ENCODE results near the gene RALGPS1. TPM values are rescaled to one million over a fixed set of nuclear protein-coding genes. Genes with fewer than 3 reads are reported as not detected.

The RALGPS1 gene
- total and polyA plus RNA-seq, 2 donors (not counting 1 experiment from before 2014, with no cell fraction given) = 19.7 to 39.9 TPM

- ATAC-seq (ENCODE audit: low read depth) (no peak), DNase-seq (no peak)
- no peak overlapping the region for H3K9ac ChIP-seq (ENCODE audit: low read length)
- H3K4me1 ChIP-seq (ENCODE audit: control insufficient read depth in 2 of 2, insufficient read depth in 2 of 2, low read length in 2 of 2) = peaks cover 24 to 31% of the 10 kb centered on the region in 2 donors
- no peak overlapping the region for H3K4me3 Mint-ChIP-seq
- no peak overlapping the region for H3K27ac Mint-ChIP-seq
- intact Hi-C loops (cut with micrococcal nuclease) = no loop called here
- no peaks in the 10 kb centered on the region for H3K27me3 Mint-ChIP-seq
- 90% methylated on average over 2 of the region's 4 CpGs for WGBS (ENCODE audit: insufficient coverage)
- H4K20me1 ChIP-seq (ENCODE audit: control insufficient read depth, insufficient read depth, low read length, poor library complexity, severe bottlenecking) = no peaks in the 10 kb centered on the region
- H3K27ac ChIP-seq (ENCODE audit: low read length in 2 of 2) = no peak overlapping the region
- peaks cover 0 to 11% (median 3%) of the 10 kb centered on the region in 3 donors for H3K9me3 ChIP-seq (ENCODE audit: control extremely low read depth in 1 of 3, control insufficient read depth in 2 of 3, insufficient read depth in 1 of 3, low read length in 2 of 3)
- peaks cover 0 to 4% of the 10 kb centered on the region in 2 experiments for H3K36me3 ChIP-seq (replicated peaks in 1 of 2; ENCODE audit: control extremely low read depth in 1 of 2, control insufficient read depth in 1 of 2, extremely low read depth in 1 of 2, insufficient read depth in 2 of 2, low read length in 1 of 2)
- H3K79me2 ChIP-seq (ENCODE audit: control insufficient read depth, insufficient read depth, low read length) = no peaks in the 10 kb centered on the region
- no peak overlapping the region for H3K4me3 ChIP-seq (ENCODE audit: control extremely low read depth in 1 of 5, extremely low read depth in 1 of 5, insufficient read depth in 1 of 5, low read depth in 2 of 5, low read length in 4 of 5)
- no peaks in the 10 kb centered on the region for H3K27me3 ChIP-seq (replicated peaks in 1 of 4; ENCODE audit: control extremely low read depth in 1 of 4, control insufficient read depth in 3 of 4, insufficient read depth in 4 of 4, low read length in 3 of 4)
- H2AFZ ChIP-seq (ENCODE audit: insufficient read depth, low read depth, low read length, poor library complexity, severe bottlenecking) = no peak overlapping the region
- H3K4me1 Mint-ChIP-seq = peaks cover 50% of the 10 kb centered on the region
- TF ChIP-seq EZH2 (IDR thresholded peaks at IDR 0.05; ENCODE audit: borderline replicate concordance, insufficient read depth, low read depth, low read length, poor library complexity, severe bottlenecking) = no peak
- no peak for TF ChIP-seq CTCF (IDR thresholded peaks at IDR 0.05)
- ChIA-PET CTCF (interaction anchor here (1.1 to 2.0 kb wide), 2 partner anchors 11 to 223 kb away, joined by 4 to 5 read pairs; no protein-coding TSS in a partner anchor), POLR2A (no interaction called here)
- H3K9me3 Mint-ChIP-seq (ENCODE audit: insufficient read depth) = no peaks in the 10 kb centered on the region
- no peak overlapping the region for H3K4me2 ChIP-seq (replicated peaks; ENCODE audit: low read depth, low read length, poor library complexity, severe bottlenecking)
Observed at GRCh38 chr9:127165116-127165515, 250.5 kb downstream of the RALGPS1 start.

- Histone ChIP-seq H3K36me3 (replicated peaks in 1 of 2; ENCODE audit: control extremely low read depth in 1 of 2, control insufficient read depth in 1 of 2, extremely low read depth in 1 of 2, insufficient read depth in 2 of 2, low read length in 1 of 2) (peaks cover 0 to 4% of the 10 kb centered on the region in 2 experiments), H3K4me1 (ENCODE audit: control insufficient read depth in 2 of 2, insufficient read depth in 2 of 2, low read length in 2 of 2) (peaks cover 24 to 31% of the 10 kb centered on the region in 2 donors), H4K20me1 (ENCODE audit: control insufficient read depth, insufficient read depth, low read length, poor library complexity, severe bottlenecking) (no peaks in the 10 kb centered on the region), H3K27ac (ENCODE audit: low read length in 2 of 2) (peak overlapping the region in 1 of 2 donors; percentile 59), H3K27me3 (replicated peaks in 1 of 4; ENCODE audit: control extremely low read depth in 1 of 4, control insufficient read depth in 3 of 4, insufficient read depth in 4 of 4, low read length in 3 of 4) (no peaks in the 10 kb centered on the region), H2AFZ (ENCODE audit: insufficient read depth, low read depth, low read length, poor library complexity, severe bottlenecking) (no peak overlapping the region), H3K4me2 (replicated peaks; ENCODE audit: low read depth, low read length, poor library complexity, severe bottlenecking) (peak overlapping the region; percentile 57), H3K9ac (ENCODE audit: low read length) (no peak overlapping the region), H3K9me3 (ENCODE audit: control extremely low read depth in 1 of 3, control insufficient read depth in 2 of 3, insufficient read depth in 1 of 3, low read length in 2 of 3) (peaks cover 0 to 11% (median 3%) of the 10 kb centered on the region in 3 donors), H3K79me2 (ENCODE audit: control insufficient read depth, insufficient read depth, low read length) (no peaks in the 10 kb centered on the region), H3K4me3 (ENCODE audit: control extremely low read depth in 1 of 5, extremely low read depth in 1 of 5, insufficient read depth in 1 of 5, low read depth in 2 of 5, low read length in 4 of 5) (no peak overlapping the region)
- Mint-ChIP-seq H3K27me3 (no peaks in the 10 kb centered on the region), H3K4me1 (peaks cover 50% of the 10 kb centered on the region), H3K9me3 (ENCODE audit: insufficient read depth) (no peaks in the 10 kb centered on the region), H3K4me3 (peak overlapping the region; percentile 60), H3K27ac (peak overlapping the region; percentile 85)
- DNase-seq (no peak), ATAC-seq (ENCODE audit: low read depth) (no peak)
- ChIA-PET CTCF (interaction anchor here (0.7 to 2.0 kb wide), 4 partner anchors 10 to 1762 kb away, joined by 3 to 5 read pairs (median 4); no protein-coding TSS in a partner anchor), POLR2A (interaction anchor here (0.6 kb wide), 2 partner anchors 185 to 320 kb away, joined by 3 read pairs; no protein-coding TSS in a partner anchor)
- 50% methylated on average over 2 of the region's 5 CpGs for WGBS (ENCODE audit: insufficient coverage)
- TF ChIP-seq CTCF (IDR thresholded peaks at IDR 0.05) (no peak), EZH2 (IDR thresholded peaks at IDR 0.05; ENCODE audit: borderline replicate concordance, insufficient read depth, low read depth, low read length, poor library complexity, severe bottlenecking) (no peak)
- intact Hi-C loops (cut with micrococcal nuclease) = loop anchor here (1.0 to 2.0 kb wide), 4 partner anchors 59 to 285 kb away; partner anchors contain the start of genes LRSAM1 and RPL12
Observed at GRCh38 chr9:127166111-127166510, 251.5 kb downstream of the RALGPS1 start.

Data from B cell (primary cell).